Measurements from ENCODE around the gene NUMB.

NUMB gene

GRCh38 chr14:73465823-73466532, 7.6 kb upstream of the NUMB start:
- DNase-seq (ENCODE audit: low read depth in 2 of 2, low spot score in 1 of 2), result no peak

- DNase-seq (ENCODE audit: low read depth in 2 of 2, low spot score in 1 of 2), result no peak
These were observed 5.1 kb upstream of the NUMB start for GRCh38 chr14:73463411-73463810.

- no peak for DNase-seq (ENCODE audit: low read depth in 2 of 2, low spot score in 1 of 2)
These were observed 4.5 kb upstream of the NUMB start for GRCh38 chr14:73462815-73463214.

- no peak for DNase-seq (ENCODE audit: low read depth in 2 of 2, low spot score in 1 of 2)
These were observed 3.8 kb upstream of the NUMB start for GRCh38 chr14:73462048-73462715.

GRCh38 chr14:73461478-73462047, 3.2 kb upstream of the NUMB start:
- DNase-seq (ENCODE audit: low read depth in 2 of 2, low spot score in 1 of 2), result no peak

GRCh38 chr14:73460691-73461127, 2.4 kb upstream of the NUMB start:
- no peak for DNase-seq (ENCODE audit: low read depth in 2 of 2, low spot score in 1 of 2)

GRCh38 chr14:73459959-73460358, 1.6 kb upstream of the NUMB start:
- no peak for DNase-seq (ENCODE audit: low read depth in 2 of 2, low spot score in 1 of 2)

GRCh38 chr14:73457924-73458182, 493 bp downstream of the NUMB start:
- DNase-seq (ENCODE audit: low read depth in 2 of 2, low spot score in 1 of 2), result no peak

- no peak for DNase-seq (ENCODE audit: low read depth in 2 of 2, low spot score in 1 of 2)
These were observed 1.1 kb downstream of the NUMB start for GRCh38 chr14:73457041-73457923.

- DNase-seq (ENCODE audit: low read depth in 2 of 2, low spot score in 1 of 2), result no peak
These were observed 3.1 kb downstream of the NUMB start for GRCh38 chr14:73455294-73455693.

GRCh38 chr14:73452341-73453186, 5.8 kb downstream of the NUMB start:
- no peak for DNase-seq (ENCODE audit: low read depth in 2 of 2, low spot score in 1 of 2)

- no peak for DNase-seq (ENCODE audit: low read depth in 2 of 2, low spot score in 1 of 2)
These were observed 14.6 kb downstream of the NUMB start for GRCh38 chr14:73443758-73444157.

- DNase-seq (ENCODE audit: low read depth in 2 of 2, low spot score in 1 of 2), result no peak
These were observed 17.1 kb downstream of the NUMB start for GRCh38 chr14:73441286-73441685.

GRCh38 chr14:73438993-73439392, 19.4 kb downstream of the NUMB start:
- no peak for DNase-seq (ENCODE audit: low read depth in 2 of 2, low spot score in 1 of 2)

GRCh38 chr14:73437206-73437605, 21.1 kb downstream of the NUMB start:
- DNase-seq (ENCODE audit: low read depth in 2 of 2, low spot score in 1 of 2), result no peak

- no peak for DNase-seq (ENCODE audit: low read depth in 2 of 2, low spot score in 1 of 2)
These were observed 26.2 kb downstream of the NUMB start for GRCh38 chr14:73432124-73432523.

GRCh38 chr14:73428353-73428824, 30.0 kb downstream of the NUMB start:
- DNase-seq (ENCODE audit: low read depth in 2 of 2, low spot score in 1 of 2), result no peak

GRCh38 chr14:73427516-73428264, 30.7 kb downstream of the NUMB start:
- no peak for DNase-seq (ENCODE audit: low read depth in 2 of 2, low spot score in 1 of 2)

GRCh38 chr14:73426877-73427276, 31.5 kb downstream of the NUMB start:
- DNase-seq (ENCODE audit: low read depth in 2 of 2, low spot score in 1 of 2), result no peak

GRCh38 chr14:73424453-73424852, 33.9 kb downstream of the NUMB start:
- no peak for DNase-seq (ENCODE audit: low read depth in 2 of 2, low spot score in 1 of 2)
